CD4-positive, CD25-positive, alpha-beta regulatory T cell (primary cell): Measurements from ENCODE around the gene CHMP6. TPM values are rescaled to one million over a fixed set of nuclear protein-coding genes. Genes with fewer than 3 reads are reported as not detected.

Source experiments
- ATAC-seq, 2 donors: fragments of 150-1000 bp; cut with Tn5 transposase; one replicate each; pipeline ENCODE4 v1.10.0; 2021; ENCODE audit warnings: low read depth in 2 of 2, moderate number of reproducible peaks in 2 of 2, moderate library complexity in 1 of 2
- DNase-seq, 3 donors: peaks; one replicate each; pipeline versions ENCODE4 v3.0.0 to v3.0.0-alpha.2; 2012 to 2022; ENCODE audit warnings: mixed read lengths in 1 of 3
- H3K27ac ChIP-seq: one replicate; pipeline ENCODE4 v1.7.0; 2013; ENCODE audit warnings: mild to moderate bottlenecking, low read length; ENCODE audit not compliant: insufficient read depth, poor library complexity, severe bottlenecking
- H3K27me3 ChIP-seq: one replicate; pipeline ENCODE4 v1.7.0; 2013; ENCODE audit warnings: low read length; ENCODE audit not compliant: control insufficient read depth, insufficient read depth
- H3K36me3 ChIP-seq: one replicate; pipeline ENCODE4 v1.7.0; 2013; ENCODE audit warnings: mild to moderate bottlenecking, low read length, moderate library complexity; ENCODE audit not compliant: control insufficient read depth, insufficient read depth
- H3K4me1 ChIP-seq: 2 replicates; pipeline ENCODE4 v1.7.0; 2013; ENCODE audit warnings: mild to moderate bottlenecking, low read length; ENCODE audit not compliant: insufficient read depth, control insufficient read depth, poor library complexity, severe bottlenecking
- H3K4me3 ChIP-seq: one replicate; pipeline ENCODE4 v1.7.0; 2013; ENCODE audit warnings: low read depth, mild to moderate bottlenecking, low read length, moderate library complexity
- H3K9me3 ChIP-seq, 2 experiments: 1 replicate in 1 of 2; 2 replicates in 1 of 2; pipeline ENCODE4 v1.7.0; 2013; ENCODE audit warnings: low read length in 2 of 2, mild to moderate bottlenecking in 1 of 2, moderate library complexity in 1 of 2; ENCODE audit not compliant: control insufficient read depth in 2 of 2
- H3K27ac Mint-ChIP-seq, 3 donors: one replicate each; pipeline ENCODE4 v1.8.0; 2020 to 2022; ENCODE audit warnings: mild to moderate bottlenecking in 3 of 3, mixed read lengths in 3 of 3, moderate library complexity in 2 of 3
- H3K27me3 Mint-ChIP-seq: one replicate; pipeline ENCODE4 v1.8.0; 2022; ENCODE audit warnings: mild to moderate bottlenecking, mixed read lengths
- H3K36me3 Mint-ChIP-seq: one replicate; pipeline ENCODE4 v1.8.0; 2020; ENCODE audit warnings: mixed read lengths
- H3K4me1 Mint-ChIP-seq, 4 donors: one replicate each; pipeline ENCODE4 v1.8.0; 2020 to 2022; ENCODE audit warnings: mixed read lengths in 4 of 4, mild to moderate bottlenecking in 1 of 4
- H3K4me3 Mint-ChIP-seq, 4 donors: one replicate each; pipeline ENCODE4 v1.8.0; 2020 to 2022; ENCODE audit warnings: mild to moderate bottlenecking in 4 of 4, mixed read lengths in 4 of 4, moderate library complexity in 3 of 4
- H3K9me3 Mint-ChIP-seq, 7 donors: one replicate each; pipeline ENCODE4 v1.8.0; 2020 to 2022; ENCODE audit warnings: mixed read lengths in 7 of 7, mild to moderate bottlenecking in 3 of 7, moderate library complexity in 2 of 7
- polyA plus RNA-seq, 4 donors: library from polyadenylated mRNA; unstranded; fragments of 300-500 nt; fragmentation: Illumina TruSeq; gene quantifications; one replicate each; pipeline ENCODE4 v1.2.3, GENCODE V29; 2021
- total RNA-seq: library from RNA; stranded (reverse); gene quantifications from one replicate; pipeline ENCODE4 v1.2.3, GENCODE V29; 2022

Gene CHMP6
- total and polyA plus RNA-seq, 5 donors from 2014 or later: 25.5 to 43.5 (median 38.4) TPM

DNA sequence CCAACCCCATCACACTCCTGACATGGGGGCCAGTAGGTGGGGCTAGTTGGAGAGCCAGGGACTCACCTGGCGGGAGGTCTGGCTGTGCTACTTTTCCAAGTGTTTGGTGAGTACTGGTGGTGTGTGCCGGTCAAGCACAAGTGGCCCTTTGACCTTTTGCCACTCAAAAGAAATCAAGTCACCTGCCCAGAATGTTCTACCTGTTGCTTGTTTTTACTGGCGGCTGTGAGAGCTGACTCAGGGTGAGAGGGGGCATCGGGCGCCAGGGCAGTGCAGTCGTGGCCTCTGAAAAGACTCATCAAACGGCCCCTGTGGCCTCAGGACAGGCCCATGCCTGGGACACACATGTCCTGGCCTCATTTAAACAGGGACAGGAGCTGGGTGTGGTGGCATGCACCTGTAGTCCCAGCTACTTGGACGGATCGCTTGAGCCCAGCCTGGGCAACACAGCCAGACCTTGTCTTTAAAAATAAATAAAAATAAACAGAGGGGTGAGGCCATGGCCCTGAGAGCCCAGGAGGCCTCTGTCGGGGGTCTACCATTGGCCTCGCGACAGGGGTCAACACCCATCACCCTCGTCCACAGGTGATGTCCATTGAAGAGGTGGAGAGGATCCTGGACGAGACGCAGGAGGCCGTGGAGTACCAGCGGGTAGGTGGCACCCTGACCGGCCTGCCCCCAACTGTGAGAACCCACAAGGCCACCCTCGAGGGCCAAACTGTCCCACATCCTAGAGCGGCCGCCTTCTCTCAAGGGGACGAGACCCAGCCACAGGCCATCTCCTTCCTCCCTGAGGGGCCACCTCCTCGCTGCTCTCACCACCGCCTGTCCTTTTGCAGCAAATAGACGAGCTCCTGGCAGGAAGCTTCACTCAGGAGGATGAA lies 5.0 kb downstream of the CHMP6 start:
- Mint-ChIP-seq H3K36me3 (no peaks in the 10 kb centered on the region), H3K4me3 (peak overlapping the region in 1 of 4 donors; percentile 51), H3K27ac (peak overlapping the region in 1 of 3 donors; percentile 38), H3K4me1 (peaks cover 0 to 22% (median 6%) of the 10 kb centered on the region in 4 donors), H3K27me3 (peaks cover 3% of the 10 kb centered on the region), H3K9me3 (no peaks in the 10 kb centered on the region)
- DNase-seq (no peak), ATAC-seq (no peak)
- Histone ChIP-seq H3K4me1 (peaks cover 15% of the 10 kb centered on the region), H3K9me3 (no peaks in the 10 kb centered on the region), H3K27ac (no peak overlapping the region), H3K4me3 (no peak overlapping the region), H3K27me3 (no peaks in the 10 kb centered on the region), H3K36me3 (peaks cover 32% of the 10 kb centered on the region)

DNA sequence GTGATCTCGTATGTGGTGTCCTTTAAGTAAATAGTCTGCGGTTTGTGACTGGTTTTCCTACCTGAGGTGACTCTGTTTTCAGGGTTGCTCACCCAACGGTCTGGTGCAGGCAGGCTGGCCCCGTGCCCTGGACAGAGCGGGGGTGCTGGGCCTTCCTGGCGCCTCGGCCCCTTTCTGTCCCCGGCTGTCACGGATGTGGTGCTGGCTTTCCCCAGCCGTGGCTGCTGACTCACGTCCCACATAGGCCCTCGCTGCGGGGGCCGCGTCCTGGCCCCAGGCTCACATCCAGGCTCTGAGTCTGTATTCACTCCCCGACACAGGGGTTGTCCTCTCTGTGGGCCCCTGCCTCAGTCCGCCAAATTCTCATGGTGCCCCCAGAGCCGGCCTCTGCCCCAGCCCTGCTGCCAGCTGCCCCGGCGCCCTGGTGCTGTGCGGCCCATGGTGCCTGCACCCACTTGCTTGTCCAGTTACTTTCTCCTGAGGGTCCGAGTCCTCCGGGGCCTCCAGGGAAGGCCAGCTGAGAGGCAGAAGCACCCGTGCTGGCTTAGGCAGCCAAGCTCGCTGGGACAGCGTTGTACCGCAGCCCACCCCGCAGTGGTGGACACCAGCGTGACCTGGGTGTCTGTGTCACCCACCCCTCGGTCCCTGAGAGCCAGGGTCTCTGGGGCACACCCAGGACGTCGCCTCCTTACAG lies 5.9 kb downstream of the CHMP6 start:
- Mint-ChIP-seq H3K27me3 (peaks cover 12% of the 10 kb centered on the region), H3K36me3 (no peaks in the 10 kb centered on the region), H3K9me3 (no peaks in the 10 kb centered on the region), H3K4me3 (no peak overlapping the region), H3K4me1 (peaks cover 0 to 26% (median 9%) of the 10 kb centered on the region in 4 donors), H3K27ac (no peak overlapping the region)
- DNase-seq (no peak), ATAC-seq (peak in 1 of 2 donors; percentile 9)
- H3K36me3 ChIP-seq: peaks cover 32% of the 10 kb centered on the region
- H3K4me1 ChIP-seq: peaks cover 10% of the 10 kb centered on the region
- no peaks in the 10 kb centered on the region for H3K27me3 ChIP-seq
- no peak overlapping the region for H3K27ac ChIP-seq
- no peak overlapping the region for H3K4me3 ChIP-seq
- no peaks in the 10 kb centered on the region for H3K9me3 ChIP-seq

DNA sequence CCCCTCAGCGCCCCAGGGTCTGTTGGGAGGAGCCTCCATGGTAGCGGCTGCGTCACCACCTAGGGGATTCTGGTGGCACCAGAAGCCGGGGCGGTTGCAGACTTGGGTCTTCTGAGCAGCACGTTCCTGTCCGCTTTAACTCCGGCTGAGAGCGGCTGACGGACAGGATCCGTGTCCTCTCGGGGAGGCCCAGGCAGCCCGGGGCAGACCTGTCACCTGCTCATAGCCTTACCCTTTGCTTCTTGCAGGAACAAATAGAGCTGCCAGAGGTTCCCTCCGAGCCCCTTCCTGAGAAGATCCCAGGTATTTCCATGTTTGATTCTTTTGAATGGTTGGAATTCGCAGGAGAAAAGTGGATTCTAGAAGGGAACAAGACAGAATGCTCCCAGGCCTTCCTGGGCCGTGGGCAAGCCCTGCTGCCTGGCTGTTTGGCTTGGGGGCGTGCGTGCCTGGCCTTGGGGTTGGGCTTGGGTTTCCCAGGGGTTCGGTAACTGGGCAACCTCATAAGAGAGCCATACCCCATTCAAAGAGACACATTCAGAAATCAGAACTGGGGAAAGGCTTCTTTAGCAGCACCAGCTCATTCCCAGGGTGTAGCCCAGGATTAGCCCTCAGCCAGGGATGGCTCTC lies 6.6 kb downstream of the CHMP6 start:
- Mint-ChIP-seq H3K4me3 (no peak overlapping the region), H3K27me3 (peaks cover 17% of the 10 kb centered on the region), H3K36me3 (no peaks in the 10 kb centered on the region), H3K9me3 (no peaks in the 10 kb centered on the region), H3K27ac (no peak overlapping the region), H3K4me1 (peaks cover 0 to 24% (median 7%) of the 10 kb centered on the region in 4 donors)
- Histone ChIP-seq H3K27me3 (no peaks in the 10 kb centered on the region), H3K4me1 (peaks cover 3% of the 10 kb centered on the region), H3K4me3 (no peak overlapping the region), H3K27ac (no peak overlapping the region), H3K36me3 (peaks cover 32% of the 10 kb centered on the region), H3K9me3 (no peaks in the 10 kb centered on the region)
- ATAC-seq (no peak), DNase-seq (no peak)

DNA sequence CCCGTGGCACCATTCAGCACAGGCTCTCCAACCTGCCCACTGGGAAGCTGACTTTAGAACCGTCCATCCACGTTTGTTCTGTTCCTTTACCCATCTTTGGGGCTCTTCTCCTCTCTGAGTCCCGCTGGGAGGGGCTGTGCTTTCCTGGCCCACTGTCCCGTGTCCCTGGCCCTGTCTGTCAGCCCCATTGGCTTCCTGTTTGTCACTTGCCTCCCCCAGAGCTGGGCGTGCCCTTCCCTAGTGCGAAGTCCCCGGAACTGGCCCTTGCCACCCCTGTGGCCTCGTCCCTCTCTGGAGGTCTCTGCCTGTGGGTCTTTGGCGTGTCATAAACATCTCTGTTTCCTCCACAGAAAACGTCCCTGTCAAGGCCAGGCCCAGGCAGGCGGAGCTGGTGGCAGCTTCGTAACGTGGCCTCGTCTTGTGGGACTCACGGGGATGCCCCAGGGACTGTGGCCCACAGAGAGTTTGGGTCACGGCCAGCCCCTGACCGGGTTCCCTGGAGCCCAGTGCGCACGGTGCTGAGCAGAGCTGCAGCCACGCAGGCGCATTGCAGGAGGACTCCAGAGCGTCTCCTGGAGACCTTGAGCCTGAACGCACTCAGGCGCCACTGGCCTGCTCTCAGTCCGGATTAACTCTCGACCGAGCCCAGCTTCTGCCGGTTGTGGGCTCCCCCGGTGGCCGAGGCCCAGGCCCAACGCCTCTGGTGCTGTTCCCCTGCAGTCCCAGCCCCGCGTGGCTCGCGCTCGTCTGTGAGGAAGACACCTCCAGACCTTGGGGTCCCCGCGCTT lies 7.3 kb downstream of the CHMP6 start:
- Mint-ChIP-seq H3K9me3 (peaks cover 0 to 2% (median 0%) of the 10 kb centered on the region in 7 donors), H3K27me3 (peaks cover 22% of the 10 kb centered on the region), H3K4me3 (no peak overlapping the region), H3K4me1 (peaks cover 0 to 23% (median 7%) of the 10 kb centered on the region in 4 donors), H3K27ac (no peak overlapping the region), H3K36me3 (no peaks in the 10 kb centered on the region)
- H3K4me3 ChIP-seq: no peak overlapping the region
- H3K27me3 ChIP-seq: no peaks in the 10 kb centered on the region
- no peaks in the 10 kb centered on the region for H3K9me3 ChIP-seq
- DNase-seq (no peak), ATAC-seq (no peak)
- H3K27ac ChIP-seq: no peak overlapping the region
- peaks cover 32% of the 10 kb centered on the region for H3K36me3 ChIP-seq
- H3K4me1 ChIP-seq: peaks cover 6% of the 10 kb centered on the region

DNA sequence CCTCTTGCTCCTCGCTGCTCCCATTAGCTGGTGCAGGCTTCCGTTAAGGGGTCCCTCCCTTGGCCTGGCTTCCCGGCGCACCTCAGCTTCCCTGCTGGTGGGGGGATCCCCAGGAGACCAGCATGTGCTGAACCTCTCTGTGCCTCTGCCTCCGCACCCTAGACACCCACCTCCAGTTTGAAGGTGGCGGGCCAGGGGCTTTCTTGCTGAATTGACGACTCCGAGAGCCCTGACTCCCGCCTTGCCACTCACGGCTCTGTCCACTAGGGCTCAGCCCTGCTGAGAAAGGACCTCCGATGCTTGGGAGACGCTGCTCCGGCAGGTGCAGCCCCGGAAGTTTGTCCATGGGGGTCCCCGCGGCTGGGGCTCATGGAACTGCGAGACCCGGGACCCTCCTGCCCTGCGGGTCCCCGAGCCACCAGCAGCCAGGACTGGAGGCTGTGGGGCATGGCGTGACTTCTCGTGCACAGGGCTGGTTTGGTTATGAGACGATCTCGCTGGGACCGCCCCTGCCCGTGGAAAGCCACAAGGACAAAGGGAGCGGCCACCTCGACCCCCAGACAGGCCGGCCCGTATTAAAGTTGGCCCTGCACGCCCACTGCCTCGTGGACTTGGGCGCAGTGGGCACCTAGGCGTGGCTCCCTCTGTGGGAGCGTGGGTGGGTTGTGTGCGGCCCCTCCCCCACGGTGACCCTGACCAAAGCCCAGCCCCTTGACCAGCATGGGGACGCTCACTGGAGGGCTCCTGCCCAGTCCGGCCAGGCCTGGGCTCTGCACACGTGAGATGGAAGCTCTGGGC lies 8.1 kb downstream of the CHMP6 start:
- peaks cover 27% of the 10 kb centered on the region for H3K27me3 Mint-ChIP-seq
- no peak for ATAC-seq
- Histone ChIP-seq H3K4me3 (no peak overlapping the region), H3K27me3 (peaks cover 3% of the 10 kb centered on the region), H3K36me3 (peaks cover 32% of the 10 kb centered on the region), H3K9me3 (no peaks in the 10 kb centered on the region), H3K27ac (no peak overlapping the region), H3K4me1 (peaks cover 13% of the 10 kb centered on the region)
- peaks cover 0 to 2% (median 0%) of the 10 kb centered on the region in 7 donors for H3K9me3 Mint-ChIP-seq
- H3K4me3 Mint-ChIP-seq: peak overlapping the region in 1 of 4 donors; percentile 64
- no peak overlapping the region for H3K27ac Mint-ChIP-seq
- H3K36me3 Mint-ChIP-seq: no peaks in the 10 kb centered on the region
- DNase-seq: no peak
- H3K4me1 Mint-ChIP-seq: peaks cover 0 to 27% (median 11%) of the 10 kb centered on the region in 4 donors

DNA sequence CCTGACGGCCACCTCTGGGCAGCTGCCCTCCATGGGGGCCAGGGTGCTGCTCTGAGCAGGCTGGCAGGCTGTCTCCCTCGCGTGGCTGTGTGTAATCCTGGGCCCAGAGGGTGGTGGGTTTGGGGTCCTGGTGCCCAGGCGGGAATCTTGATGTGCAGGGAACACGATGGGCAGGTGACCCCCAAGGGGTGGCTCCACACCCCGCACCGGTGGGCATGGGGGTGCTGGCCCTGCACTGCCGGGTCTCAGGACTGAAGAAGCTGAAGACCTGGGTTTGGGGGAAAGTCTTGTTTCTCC lies 8.6 kb downstream of the CHMP6 start:
- Histone ChIP-seq H3K27me3 (peaks cover 4% of the 10 kb centered on the region), H3K4me1 (peaks cover 15% of the 10 kb centered on the region), H3K36me3 (peaks cover 32% of the 10 kb centered on the region), H3K27ac (no peak overlapping the region), H3K4me3 (no peak overlapping the region), H3K9me3 (no peaks in the 10 kb centered on the region)
- no peak overlapping the region for H3K4me3 Mint-ChIP-seq
- H3K36me3 Mint-ChIP-seq: no peaks in the 10 kb centered on the region
- no peak overlapping the region for H3K27ac Mint-ChIP-seq
- peaks cover 32% of the 10 kb centered on the region for H3K27me3 Mint-ChIP-seq
- no peak for ATAC-seq
- H3K4me1 Mint-ChIP-seq: peaks cover 0 to 29% (median 12%) of the 10 kb centered on the region in 4 donors
- DNase-seq: no peak
- peaks cover 0 to 2% (median 0%) of the 10 kb centered on the region in 7 donors for H3K9me3 Mint-ChIP-seq
